Stimulated activated CD4-positive, alpha-beta T cell treated with anti-CD3 and anti-CD28 coated beads, Interleukin-4, amount 100 ng/mL, for 4 hours (primary cell): ENCODE results near the gene RSPO4.
"Not testable (repeated sequence)": the region's sequence is repeated elsewhere in the genome, so short reads cannot be mapped to it uniquely, and the experiment has no call there.

Source experiments
- DNase-seq, 2 experiments: peaks; one replicate each; pipeline ENCODE4 v3.0.0-alpha.2; 2020

Gene RSPO4

DNA sequence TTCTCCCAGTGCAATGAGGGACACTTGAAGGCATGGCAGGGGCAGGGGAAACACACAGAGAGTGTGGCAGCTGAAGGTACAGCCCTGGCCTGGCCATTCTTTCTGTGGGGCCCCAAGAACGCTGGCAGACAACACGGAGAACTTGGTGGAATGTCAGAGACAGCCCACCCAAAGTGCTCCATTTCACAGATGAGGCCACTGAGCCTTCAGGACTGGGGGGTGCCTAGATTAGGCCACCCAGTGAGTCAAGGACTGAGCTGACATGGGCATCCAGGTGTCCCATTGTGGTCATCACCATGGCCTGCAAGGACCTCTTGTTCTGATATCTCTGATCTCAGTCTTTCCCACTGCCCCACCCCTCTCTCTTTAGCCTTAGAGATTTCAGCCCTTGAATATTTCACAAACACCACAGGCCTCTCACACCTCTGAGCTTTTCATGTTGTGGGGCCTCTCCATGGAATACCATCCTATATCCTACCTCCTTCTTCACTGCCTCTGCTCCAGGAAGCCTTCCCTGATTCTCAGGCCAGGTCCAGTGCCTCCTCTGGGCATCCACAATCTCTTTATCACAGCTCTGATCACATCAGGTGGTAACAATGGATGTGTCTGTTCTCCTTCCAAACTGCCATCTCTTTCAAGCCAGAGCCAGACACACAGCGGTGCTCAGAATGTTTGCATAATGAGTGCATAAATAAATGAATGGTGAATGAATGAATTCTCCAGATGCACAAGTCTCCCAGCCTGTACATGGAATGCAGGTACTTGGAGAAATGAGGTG, 2.0 kb upstream of the RSPO4 start:
- no peak for DNase-seq

DNA sequence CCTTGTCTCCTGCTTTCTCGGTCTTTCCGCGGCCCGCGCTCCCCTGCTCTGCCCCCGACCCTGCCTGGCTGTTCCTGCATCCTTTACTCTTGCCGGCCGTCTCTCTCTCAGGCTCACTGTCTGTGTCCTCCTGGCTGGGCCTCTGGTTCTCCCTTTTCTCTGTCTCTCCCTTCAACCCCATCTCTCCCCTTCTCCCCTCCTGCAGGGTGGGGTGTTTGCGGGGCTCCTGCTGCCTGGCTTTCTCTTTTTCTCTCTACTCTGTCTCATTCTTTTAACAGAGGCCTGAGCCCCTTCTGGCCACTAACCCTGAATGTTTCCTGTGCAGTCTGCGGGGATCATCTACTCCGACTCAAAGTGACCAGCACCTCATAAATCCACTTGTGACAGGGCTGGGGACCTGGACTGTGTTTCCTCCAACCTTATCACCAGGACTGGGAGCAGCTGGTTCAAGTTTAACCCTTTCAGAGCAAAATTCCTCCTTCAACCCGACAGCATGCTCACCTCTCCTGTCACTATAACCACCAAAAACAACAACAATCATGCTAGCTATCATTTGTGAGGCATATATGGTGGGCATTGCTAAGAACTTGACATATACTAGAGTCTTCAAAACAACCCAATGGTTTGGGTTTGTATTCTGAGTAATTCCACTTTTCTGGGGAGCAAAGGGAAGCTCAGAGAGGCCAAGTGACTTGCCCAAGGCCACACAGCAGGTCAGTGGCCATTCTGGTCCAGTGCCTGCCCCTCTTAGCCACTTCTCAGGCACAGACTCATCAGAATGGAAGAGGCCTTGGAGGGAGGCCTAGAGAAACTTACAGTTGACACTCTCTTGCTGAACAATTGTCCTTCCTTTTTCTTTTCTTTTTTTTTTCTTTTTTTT, 811 bp upstream of the RSPO4 start:
- no peak for DNase-seq

DNA sequence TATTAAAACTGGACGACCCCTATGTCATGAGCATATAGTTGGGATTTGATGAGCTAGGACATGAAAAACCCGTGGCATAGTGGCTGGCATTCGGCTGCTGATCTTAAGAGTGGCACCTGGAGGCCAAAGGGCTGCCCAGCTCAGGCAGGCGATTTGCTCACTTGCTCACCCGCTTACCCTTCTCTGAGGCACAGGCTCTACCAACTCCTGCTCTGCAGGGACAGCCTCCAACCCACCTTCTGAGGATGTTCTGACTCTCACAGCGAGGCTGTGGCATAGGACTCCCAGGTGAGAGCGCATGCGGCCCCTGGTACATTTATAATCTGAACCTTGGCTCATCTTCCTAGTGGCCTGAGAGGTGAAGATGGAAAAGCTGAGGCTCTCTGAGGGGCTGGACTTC, 995 bp downstream of the RSPO4 start:
- no peak for DNase-seq

DNA sequence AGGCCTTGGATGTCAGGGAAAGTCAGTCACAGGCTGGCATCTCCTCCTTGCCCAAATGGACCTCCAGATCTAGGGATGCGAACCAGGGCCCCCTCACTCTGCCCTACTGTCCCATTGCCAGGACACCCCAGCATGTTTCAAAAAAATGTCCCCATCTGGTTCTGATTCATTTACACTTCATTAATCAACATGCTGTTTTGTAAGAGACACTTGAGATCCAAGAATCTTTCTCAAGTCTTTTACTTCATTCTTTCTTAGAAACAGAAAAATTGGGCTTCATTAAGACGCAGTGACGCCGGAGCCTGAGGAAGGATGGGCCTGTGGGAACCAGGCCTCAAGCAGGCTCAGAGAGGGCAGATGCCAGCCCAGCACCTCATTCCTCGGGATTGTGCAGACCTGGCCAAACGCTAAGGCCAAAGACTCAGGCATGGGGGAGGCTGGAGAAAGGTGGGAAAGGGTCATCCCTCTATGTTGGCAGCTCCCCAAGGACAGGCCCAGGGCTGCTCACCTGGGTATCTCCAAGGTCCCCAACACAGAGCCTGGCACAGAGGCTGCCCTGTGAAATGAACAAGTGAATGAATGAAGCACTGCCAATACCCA, 3.8 kb downstream of the RSPO4 start:
- DNase-seq = no peak

DNA sequence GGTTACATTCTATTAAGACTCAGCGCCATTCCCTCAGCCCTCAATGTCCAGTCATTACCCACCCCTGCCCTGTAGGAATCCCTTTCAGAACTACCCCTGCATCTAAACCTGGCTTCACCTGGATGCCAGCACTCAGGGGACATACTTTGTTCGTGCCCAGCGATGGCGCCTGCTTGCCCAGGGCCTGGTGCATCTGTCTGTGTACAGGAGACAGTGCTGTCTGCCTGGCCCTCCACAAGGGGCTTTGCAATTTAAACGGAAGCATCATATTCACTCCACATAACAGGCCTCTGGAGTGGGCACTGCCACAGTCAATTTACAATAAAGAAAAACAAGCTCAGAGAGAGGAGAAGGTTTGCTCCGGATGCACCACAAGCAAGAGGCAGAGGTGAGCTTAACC, 4.6 kb downstream of the RSPO4 start:
- DNase-seq = no peak

GRCh38 chr20:997016-997415, 5.1 kb downstream of the RSPO4 start:
- no peak for DNase-seq

DNA sequence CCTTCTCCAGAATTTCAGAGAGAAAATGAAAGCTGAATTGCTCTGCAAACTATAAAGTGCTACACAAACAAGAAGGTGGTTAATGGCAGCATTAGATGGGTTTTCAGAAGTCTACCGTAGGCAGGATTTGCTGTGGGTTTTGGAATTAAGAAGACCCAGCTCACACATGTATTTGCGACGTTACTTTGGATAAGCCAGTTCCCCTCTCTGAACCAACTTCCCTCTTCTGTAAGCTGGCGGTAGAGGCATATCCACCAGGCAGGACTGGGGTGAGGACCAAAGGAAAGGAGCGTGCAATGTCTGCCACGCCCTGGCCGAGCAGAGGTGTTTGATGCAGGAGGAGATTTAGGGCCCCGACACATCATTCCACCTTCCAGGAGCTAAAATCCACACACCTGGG, 6.9 kb downstream of the RSPO4 start:
- no peak for DNase-seq

GRCh38 chr20:992801-993535, 9.1 kb downstream of the RSPO4 start:
- no peak for DNase-seq

DNA sequence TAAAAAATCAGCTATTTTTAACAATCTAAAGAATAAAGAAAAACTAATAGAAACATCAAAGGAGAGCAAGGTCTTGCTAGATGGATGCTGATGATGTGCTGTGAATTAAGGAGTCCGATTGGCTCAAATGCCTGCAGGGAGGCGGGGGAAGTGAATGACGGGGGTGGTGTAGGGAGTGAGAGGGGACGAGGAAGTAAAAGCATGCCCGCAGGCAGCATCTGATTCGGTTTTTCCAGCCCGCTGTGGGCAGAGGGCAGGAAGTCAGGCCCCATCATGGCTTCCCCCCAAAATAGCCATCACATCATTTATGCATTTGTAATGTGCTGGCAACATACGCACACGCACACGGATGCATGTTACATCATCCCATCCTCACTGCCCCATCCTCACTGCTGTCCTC, 10.3 kb downstream of the RSPO4 start:
- no peak for DNase-seq

DNA sequence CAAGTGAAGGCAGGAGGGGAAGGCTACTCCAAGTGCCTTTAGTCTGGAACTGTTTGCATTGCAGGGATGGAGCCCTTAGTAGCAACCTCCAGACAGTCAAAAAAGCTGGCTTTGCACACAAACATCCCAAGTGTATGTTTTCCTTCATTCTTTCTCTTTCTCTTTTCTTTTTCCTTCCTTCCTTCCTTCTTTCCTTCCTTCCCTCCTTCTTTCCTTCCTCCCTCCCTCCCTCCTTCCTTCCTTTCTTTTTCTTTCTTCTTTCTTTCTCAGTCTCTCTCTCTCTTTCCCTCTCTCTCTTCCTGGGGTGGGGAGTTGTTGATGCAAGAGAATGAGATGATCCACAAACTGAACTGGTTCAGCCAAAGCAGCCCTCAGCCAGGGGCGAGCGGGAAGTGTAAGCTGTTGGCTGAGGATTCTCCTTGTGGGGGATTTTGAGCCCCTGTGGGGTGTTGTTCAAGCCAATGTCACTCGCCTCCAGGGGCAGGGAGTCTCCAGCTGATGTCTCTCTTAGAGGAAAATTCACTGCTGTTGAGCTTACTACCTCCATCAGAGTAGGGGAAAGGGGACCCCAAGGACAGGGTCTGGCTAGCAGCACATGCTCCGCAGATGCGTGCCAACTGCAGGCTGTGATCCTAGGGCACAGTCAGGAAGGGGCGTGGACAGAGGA, 11.7 kb downstream of the RSPO4 start:
- no peak for DNase-seq

- no peak for DNase-seq
These were observed 13.8 kb downstream of the RSPO4 start for GRCh38 chr20:988272-988671.

DNA sequence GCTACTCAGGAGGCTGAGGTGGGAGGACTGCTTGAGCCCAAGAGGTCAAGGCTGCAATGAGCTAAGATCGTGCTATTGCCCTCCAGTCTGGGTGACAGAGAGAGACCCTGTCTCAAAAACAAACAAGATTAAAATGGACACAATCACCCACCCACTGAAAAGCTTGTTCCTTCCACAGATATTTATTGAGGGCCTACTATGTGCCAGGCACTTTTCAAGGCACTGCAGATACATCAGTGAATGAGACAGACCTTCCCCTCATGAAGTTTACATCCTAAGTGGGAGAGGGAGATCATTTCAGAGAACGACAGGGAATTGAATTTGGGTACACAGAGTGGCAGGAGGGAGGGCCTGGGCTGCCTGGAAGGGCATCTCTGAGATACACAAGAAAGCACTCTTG, 14.4 kb downstream of the RSPO4 start:
- no peak for DNase-seq

DNA sequence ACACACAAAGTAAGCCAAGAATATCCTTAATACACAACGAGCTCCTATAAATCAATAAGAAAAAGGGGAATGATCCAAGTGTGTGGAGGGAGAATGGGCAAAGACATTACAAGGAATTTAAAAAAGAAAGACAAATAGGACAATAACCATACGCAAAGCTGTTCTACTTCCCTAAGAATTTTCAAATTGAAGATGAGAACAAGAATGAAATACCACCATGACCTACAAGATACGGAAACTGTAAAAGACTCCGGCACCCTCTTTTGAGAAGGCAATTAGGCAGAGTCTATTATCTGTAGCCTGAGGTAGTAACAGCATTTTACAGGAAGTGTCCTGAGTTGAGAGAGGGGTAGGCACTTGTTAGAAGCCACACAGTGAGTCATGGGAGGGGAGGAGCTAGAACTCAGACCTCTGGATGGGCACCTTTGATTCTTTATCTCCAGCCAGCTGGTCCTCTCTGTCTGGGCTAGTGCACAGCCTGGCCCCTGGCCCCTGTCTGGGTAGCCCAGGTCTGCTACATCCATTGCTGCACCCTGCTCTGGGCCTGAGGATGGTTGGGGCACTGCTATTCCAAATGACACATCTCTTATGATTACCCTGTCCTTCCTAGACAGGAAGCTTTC, 15.3 kb downstream of the RSPO4 start:
- no peak for DNase-seq

DNA sequence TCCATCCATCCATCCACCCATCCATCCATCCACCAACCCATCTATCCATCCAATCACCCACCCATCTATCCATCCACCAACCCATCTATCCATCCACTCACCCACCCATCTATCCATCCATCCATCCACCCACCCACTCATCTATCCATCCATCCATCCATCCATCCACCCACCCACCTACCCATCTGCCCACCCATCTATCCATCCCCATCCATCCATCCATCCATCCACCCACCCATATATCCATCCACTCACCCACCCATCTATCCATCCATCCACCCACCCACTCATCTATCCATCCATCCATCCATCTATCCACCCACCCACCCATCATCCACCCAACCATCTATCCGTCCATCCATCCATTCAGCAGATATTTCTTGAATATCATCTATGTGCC, 17.1 kb downstream of the RSPO4 start:
- not testable (repeated sequence) for DNase-seq

GRCh38 chr20:982754-983153, 19.4 kb downstream of the RSPO4 start:
- no peak for DNase-seq

DNA sequence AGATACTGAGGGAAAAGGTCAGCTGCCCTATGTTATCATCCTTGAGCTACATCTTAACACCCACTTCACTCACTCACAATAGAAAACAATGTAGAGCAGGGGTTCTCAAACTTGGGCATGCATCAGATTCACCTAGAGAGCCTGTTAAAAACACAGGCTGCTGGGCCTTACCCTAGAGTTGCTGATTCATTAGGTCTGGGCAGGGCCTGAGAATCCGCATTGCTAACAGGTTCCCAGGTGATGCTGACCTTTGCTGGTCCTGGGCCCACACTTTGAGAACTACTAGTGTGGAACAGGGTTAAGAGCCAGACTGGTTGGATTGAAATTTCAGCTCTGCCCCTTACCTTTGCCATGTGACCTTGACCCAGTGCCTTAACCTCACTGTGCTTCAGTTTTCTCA, 25.1 kb downstream of the RSPO4 start:
- DNase-seq = no peak

- no peak for DNase-seq
These were observed 26.1 kb downstream of the RSPO4 start for GRCh38 chr20:976033-976432.

- peak in 1 of 2 experiments; percentile 15 for DNase-seq
These were observed 28.3 kb downstream of the RSPO4 start for GRCh38 chr20:973785-974194.

- no peak for DNase-seq
These were observed 29.9 kb downstream of the RSPO4 start for GRCh38 chr20:972256-972655.

DNA sequence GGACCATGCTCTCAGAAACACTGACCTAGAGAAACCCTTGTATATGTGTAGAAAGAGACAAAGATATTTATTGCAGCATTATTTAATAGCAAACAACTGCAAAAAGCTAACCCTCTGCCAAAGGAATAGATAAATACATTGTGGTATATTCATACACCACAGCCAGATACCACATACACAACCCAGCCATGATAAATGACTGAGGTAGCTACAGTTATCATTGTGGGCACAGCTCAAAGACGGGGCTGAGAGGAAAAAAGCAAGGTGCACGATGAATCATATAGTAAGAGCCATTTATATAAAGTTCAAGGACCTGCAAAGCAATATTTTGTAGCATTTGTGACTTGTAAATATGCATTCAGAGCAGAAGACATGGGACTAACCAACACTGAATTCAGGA, 30.8 kb downstream of the RSPO4 start:
- no peak for DNase-seq

DNA sequence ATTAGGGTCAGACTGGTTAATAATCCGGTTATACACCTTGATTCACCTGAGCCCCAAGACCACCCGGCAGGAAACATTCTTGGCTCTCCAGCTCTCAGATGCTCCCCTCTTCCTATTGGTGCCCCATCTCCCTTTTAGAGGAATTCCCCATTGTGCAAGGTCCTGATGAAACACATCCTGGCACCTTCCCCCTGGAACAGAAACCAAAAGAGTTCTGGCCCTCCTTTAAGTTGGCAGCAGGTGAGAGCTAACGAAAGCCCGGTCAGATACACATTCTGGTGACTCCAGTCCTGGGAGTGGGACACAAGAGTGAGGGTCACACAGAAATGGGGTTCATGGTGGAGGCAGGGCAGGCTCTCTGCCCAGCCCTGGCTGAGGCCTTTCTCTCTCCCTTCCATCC, 32.2 kb downstream of the RSPO4 start:
- DNase-seq = no peak
